Suprapubic skin (tissue), 4 donors: ENCODE results near the gene REV1. TPM values are rescaled to one million over a fixed set of nuclear protein-coding genes. Genes with fewer than 3 reads are reported as not detected.
A peak's percentile ranks its signal among the peaks of the same experiment; 100 is the strongest.
"Not testable (repeated sequence)": the region's sequence is repeated elsewhere in the genome, so short reads cannot be mapped to it uniquely, and the experiment has no call there.

Experiments used
- DNase-seq, 2 donors: peaks; one replicate each; pipeline ENCODE4 v3.0.0-alpha.2; 2019; ENCODE audit warnings: low spot score in 2 of 2
- H3K27ac ChIP-seq: fragments of 200-600 bp; sonication (generic); one replicate; pipeline ENCODE4 v1.5.1; 2019
- H3K27me3 ChIP-seq: fragments of 200-600 bp; sonication (generic); one replicate; pipeline ENCODE4 v1.5.1; 2019
- H3K36me3 ChIP-seq: fragments of 200-600 bp; sonication (generic); one replicate; pipeline ENCODE4 v1.5.1; 2019
- H3K4me1 ChIP-seq: fragments of 200-600 bp; sonication (generic); one replicate; pipeline ENCODE4 v1.5.1; 2019
- H3K4me3 ChIP-seq: fragments of 200-600 bp; sonication (generic); one replicate; pipeline ENCODE4 v1.5.1; 2019; ENCODE audit warnings: mild to moderate bottlenecking
- H3K9me3 ChIP-seq: fragments of 200-600 bp; sonication (generic); one replicate; pipeline ENCODE4 v1.5.1; 2019
- CTCF ChIP-seq, 2 donors: fragments of 200-600 bp in 1 of 2; fragments of 450-650 bp in 1 of 2; sonication (generic) in 1 of 2; IDR thresholded peaks; one replicate each; pipeline ENCODE4 v1.5.1; 2016 to 2019; ENCODE audit warnings: antibody characterized with exemption in 2 of 2, mild to moderate bottlenecking in 1 of 2, moderate library complexity in 1 of 2
- EP300 ChIP-seq: sonication (generic); formaldehyde crosslinking; IDR thresholded peaks from one replicate; pipeline ENCODE4 v1.6.1; 2017; ENCODE audit warnings: antibody characterized with exemption
- POLR2A ChIP-seq, 2 donors: fragments of 450-650 bp; IDR thresholded peaks; one replicate each; pipeline ENCODE4 v1.6.1; 2017; ENCODE audit warnings: antibody characterized with exemption in 2 of 2, mild to moderate bottlenecking in 2 of 2, moderate library complexity in 2 of 2
- POLR2AphosphoS5 ChIP-seq, 3 donors: sonication (generic); formaldehyde crosslinking; IDR thresholded peaks; one replicate each; pipeline ENCODE4 v1.6.1; 2017; ENCODE audit warnings: antibody characterized with exemption in 3 of 3
- WGBS: methylation state at CpG from one replicate; pipeline ENCODE4 v1.1.5; 2018; 5-methylcytosine and 5-hydroxymethylcytosine counted together
- total RNA-seq, 4 donors: library from RNA; depleted of rRNA; stranded (reverse); fragments of >200 nt; gene quantifications; one replicate each; pipeline ENCODE4 v1.1.0, GENCODE V29; 2016

The REV1 gene
- total RNA-seq, 4 donors from 2014 or later: 43.1 to 99.9 (median 53.5) TPM

DNA sequence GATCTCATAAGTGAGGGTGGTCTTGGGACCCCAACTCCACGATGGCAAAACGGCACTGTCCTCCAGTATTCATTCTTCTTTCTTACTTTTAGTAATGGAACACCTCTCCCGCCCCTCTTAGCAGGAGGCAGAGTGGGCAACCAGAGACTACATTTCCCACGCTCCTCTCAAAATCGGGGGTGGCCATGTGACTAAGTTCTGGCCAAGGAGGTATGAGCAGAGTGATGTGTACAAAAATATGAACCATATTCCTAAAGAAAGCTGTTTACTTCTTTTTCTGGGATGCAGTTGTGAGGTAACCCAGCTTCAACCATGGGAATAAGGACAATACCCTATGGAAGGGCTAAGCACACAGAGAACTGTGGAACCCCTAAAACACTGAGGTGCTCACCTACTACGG, 12.8 kb downstream of the REV1 start:
- 96% methylated on average over 6 of the region's 6 CpGs for WGBS
- Histone ChIP-seq H3K9me3 (no peaks in the 10 kb centered on the region), H3K36me3 (no peaks in the 10 kb centered on the region), H3K4me3 (no peak overlapping the region), H3K27me3 (no peaks in the 10 kb centered on the region), H3K4me1 (peaks cover 69% of the 10 kb centered on the region), H3K27ac (no peak overlapping the region)
- no peak for DNase-seq
- no peak for TF ChIP-seq POLR2AphosphoS5 (IDR thresholded peaks at IDR 0.05)
- no peak for TF ChIP-seq POLR2A (IDR thresholded peaks at IDR 0.05)
- TF ChIP-seq CTCF (IDR thresholded peaks at IDR 0.05): no peak
- no peak for TF ChIP-seq EP300

DNA sequence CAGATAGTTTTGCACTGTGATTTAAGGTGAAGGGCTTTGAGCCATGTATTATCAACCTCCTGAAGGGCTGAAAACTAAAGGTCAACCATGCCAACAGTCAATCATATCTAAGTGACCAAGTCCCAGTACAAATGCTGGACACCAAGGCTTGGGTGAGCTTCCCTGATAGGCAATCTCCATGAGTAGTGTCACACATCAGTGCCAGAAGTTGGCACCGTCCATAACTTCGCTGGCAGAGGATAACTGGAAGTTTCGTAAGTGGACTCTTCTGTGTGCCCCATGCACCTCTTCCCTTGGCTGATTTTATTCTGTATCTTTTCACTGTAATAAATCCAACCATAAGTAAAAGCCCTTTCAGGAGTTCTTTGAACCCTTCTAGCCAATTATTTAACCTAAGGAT, 13.2 kb downstream of the REV1 start:
- Histone ChIP-seq H3K9me3 (no peaks in the 10 kb centered on the region), H3K27me3 (no peaks in the 10 kb centered on the region), H3K4me3 (no peak overlapping the region), H3K4me1 (peaks cover 65% of the 10 kb centered on the region), H3K27ac (no peak overlapping the region), H3K36me3 (no peaks in the 10 kb centered on the region)
- WGBS: 94% methylated on average over 3 of the region's 3 CpGs
- TF ChIP-seq CTCF (IDR thresholded peaks at IDR 0.05) (no peak), POLR2AphosphoS5 (IDR thresholded peaks at IDR 0.05) (no peak), EP300 (no peak), POLR2A (IDR thresholded peaks at IDR 0.05) (no peak)
- DNase-seq: no peak

GRCh38 chr2:99475095-99475494, 14.7 kb downstream of the REV1 start:
- 66% methylated on average over 4 of the region's 4 CpGs for WGBS
- H3K9me3 ChIP-seq, H3K36me3 ChIP-seq, DNase-seq, H3K4me3 ChIP-seq, H3K27me3 ChIP-seq: not testable (repeated sequence)
- Histone ChIP-seq H3K27ac (peak overlapping the region; percentile 51), H3K4me1 (peaks cover 50% of the 10 kb centered on the region)

DNA sequence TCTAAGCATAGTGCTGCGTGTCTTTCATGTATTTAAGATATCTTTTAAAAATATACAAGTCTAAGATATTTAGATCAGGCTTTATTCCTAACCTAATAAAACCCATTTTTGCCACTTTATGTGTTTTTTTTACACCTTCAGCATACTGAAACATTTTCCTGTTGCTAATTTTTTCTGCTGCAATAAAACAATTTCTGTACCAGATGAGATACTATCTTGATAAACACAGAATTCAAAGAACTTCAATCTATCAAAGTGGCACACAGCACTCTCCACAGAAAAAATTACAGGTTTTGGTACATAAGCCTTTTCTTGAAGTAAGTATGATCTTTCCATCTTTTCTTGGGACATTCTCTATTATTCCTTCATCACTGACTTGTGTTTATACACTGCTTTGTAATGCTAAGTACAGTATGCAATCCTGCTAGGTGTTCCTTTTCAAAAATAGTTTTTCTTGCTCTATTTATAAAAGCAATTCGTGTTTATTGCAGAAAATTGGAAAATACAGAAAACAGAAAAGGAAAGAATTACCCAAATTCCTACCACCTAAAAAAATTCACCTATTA, 16.2 kb downstream of the REV1 start:
- DNase-seq: no peak
- TF ChIP-seq POLR2A (IDR thresholded peaks at IDR 0.05): no peak
- no peak for TF ChIP-seq POLR2AphosphoS5 (IDR thresholded peaks at IDR 0.05)
- TF ChIP-seq CTCF (IDR thresholded peaks at IDR 0.05): no peak
- no peak for TF ChIP-seq EP300
- Histone ChIP-seq H3K27me3 (no peaks in the 10 kb centered on the region), H3K27ac (no peak overlapping the region), H3K36me3 (no peaks in the 10 kb centered on the region), H3K9me3 (no peaks in the 10 kb centered on the region), H3K4me1 (peaks cover 37% of the 10 kb centered on the region), H3K4me3 (no peak overlapping the region)
- 61% methylated on average over 2 of the region's 2 CpGs for whole genome bisulfite sequencing

GRCh38 chr2:99472600-99472960, 17.2 kb downstream of the REV1 start:
- Histone ChIP-seq H3K4me3 (no peak overlapping the region), H3K36me3 (no peaks in the 10 kb centered on the region), H3K27me3 (no peaks in the 10 kb centered on the region), H3K4me1 (peaks cover 32% of the 10 kb centered on the region), H3K9me3 (no peaks in the 10 kb centered on the region), H3K27ac (peak overlapping the region; percentile 37)
- DNase-seq: no peak
- TF ChIP-seq POLR2A (IDR thresholded peaks at IDR 0.05): no peak
- no peak for TF ChIP-seq EP300
- TF ChIP-seq POLR2AphosphoS5 (IDR thresholded peaks at IDR 0.05): no peak
- no peak for TF ChIP-seq CTCF (IDR thresholded peaks at IDR 0.05)
- 83% methylated on average over 1 of the region's 1 CpG for WGBS
